ENCODE measurements around the gene IRAK3. TPM values are rescaled to one million over a fixed set of nuclear protein-coding genes. Genes with fewer than 3 reads are reported as not detected.

The IRAK3 gene
- total RNA-seq, 4 donors from 2014 or later = 5.6 to 13.8 (median 6.7) TPM

GRCh38 chr12:66164349-66164821 lies 24.6 kb upstream of the IRAK3 start:
- intact Hi-C loops (cut with DNase I; ENCODE audit: low total_unique reads) = no loop called here
- DNase-seq = no peak
- Histone ChIP-seq H3K27ac (no peak overlapping the region), H3K27me3 (no peaks in the 10 kb centered on the region), H3K36me3 (peaks cover 0 to 6% (median 3%) of the 10 kb centered on the region in 4 donors), H3K9me3 (no peaks in the 10 kb centered on the region), H3K4me1 (peaks cover 0 to 29% (median 13%) of the 10 kb centered on the region in 4 donors), H3K4me3 (no peak overlapping the region)
- TF ChIP-seq EP300 (IDR thresholded peaks at IDR 0.05; ENCODE audit: low read depth) (no peak), POLR2A (IDR thresholded peaks at IDR 0.05) (no peak), POLR2AphosphoS5 (IDR thresholded peaks at IDR 0.05) (no peak), CTCF (IDR thresholded peaks at IDR 0.05) (no peak)
- WGBS, 2 donors (ENCODE audit: low coverage in 1 of 2) = 95 to 100% methylated on average over 3 of the region's 3 CpGs
- in situ Hi-C loops (cut with MboI; ENCODE audit: low pct_ligation_motif_present in 1 of 4, low pct_unique_long_range_greater_than_20kb in 1 of 4, low sequenced_read_pairs in 3 of 4) = no loop called here

DNA sequence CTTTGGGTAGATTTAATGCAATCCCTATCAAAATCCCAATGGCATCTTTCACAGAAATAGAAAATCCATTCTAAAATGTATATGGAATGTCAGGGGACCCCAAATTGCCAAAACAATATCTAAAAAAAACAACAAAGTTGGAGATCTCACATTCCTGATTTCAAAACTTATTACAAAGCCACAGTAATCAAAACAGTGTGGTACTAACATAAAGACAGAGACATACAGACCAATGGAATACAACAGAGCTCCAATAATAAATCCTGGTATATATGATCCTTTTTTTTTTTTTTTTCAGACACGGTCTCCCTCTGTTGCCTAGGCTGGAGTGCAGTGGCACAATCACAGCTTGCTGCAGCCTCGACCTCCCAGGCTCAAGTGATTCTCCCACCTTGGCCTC lies 23.9 kb upstream of the IRAK3 start:
- TF ChIP-seq POLR2A (IDR thresholded peaks at IDR 0.05) = no peak
- no peak for TF ChIP-seq CTCF (IDR thresholded peaks at IDR 0.05)
- no peak for TF ChIP-seq POLR2AphosphoS5 (IDR thresholded peaks at IDR 0.05)
- TF ChIP-seq EP300 (IDR thresholded peaks at IDR 0.05; ENCODE audit: low read depth) = no peak
- Histone ChIP-seq H3K4me1 (peaks cover 0 to 29% (median 13%) of the 10 kb centered on the region in 4 donors), H3K4me3 (no peak overlapping the region), H3K9me3 (no peaks in the 10 kb centered on the region), H3K36me3 (no peaks in the 10 kb centered on the region), H3K27me3 (no peaks in the 10 kb centered on the region), H3K27ac (no peak overlapping the region)
- intact Hi-C loops (cut with DNase I; ENCODE audit: low total_unique reads) = no loop called here
- no peak for DNase-seq
- 100% methylated on average over 2 of the region's 2 CpGs; no CpG with 5 or more reads in 1 of the 2 donors for WGBS, 2 donors (ENCODE audit: low coverage in 1 of 2)
- in situ Hi-C loops (cut with MboI; ENCODE audit: low pct_ligation_motif_present in 1 of 4, low pct_unique_long_range_greater_than_20kb in 1 of 4, low sequenced_read_pairs in 3 of 4) = no loop called here

DNA sequence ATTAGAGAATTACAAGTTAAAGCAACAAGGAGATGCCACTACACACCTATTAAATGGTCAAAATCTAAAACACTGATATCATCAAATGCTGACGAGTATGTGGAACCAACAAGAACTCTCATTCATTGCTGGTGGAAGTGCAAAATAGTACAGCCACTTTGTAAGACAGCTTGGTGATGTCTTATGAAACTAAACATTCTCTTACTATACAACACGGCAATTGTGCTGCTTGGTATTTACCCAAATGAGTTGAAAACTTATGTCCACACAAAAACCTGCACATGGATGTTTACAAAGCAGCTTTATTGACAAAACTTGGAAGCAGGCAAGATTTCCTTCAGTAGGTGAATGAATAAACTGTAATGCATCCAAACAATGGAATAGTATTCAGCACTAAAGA lies 22.5 kb upstream of the IRAK3 start:
- WGBS, 2 donors (ENCODE audit: low coverage in 1 of 2) = 84 to 94% methylated on average over 2 of the region's 2 CpGs
- in situ Hi-C loops (cut with MboI; ENCODE audit: low pct_ligation_motif_present in 1 of 4, low pct_unique_long_range_greater_than_20kb in 1 of 4, low sequenced_read_pairs in 3 of 4) = no loop called here
- intact Hi-C loops (cut with DNase I; ENCODE audit: low total_unique reads) = no loop called here

DNA sequence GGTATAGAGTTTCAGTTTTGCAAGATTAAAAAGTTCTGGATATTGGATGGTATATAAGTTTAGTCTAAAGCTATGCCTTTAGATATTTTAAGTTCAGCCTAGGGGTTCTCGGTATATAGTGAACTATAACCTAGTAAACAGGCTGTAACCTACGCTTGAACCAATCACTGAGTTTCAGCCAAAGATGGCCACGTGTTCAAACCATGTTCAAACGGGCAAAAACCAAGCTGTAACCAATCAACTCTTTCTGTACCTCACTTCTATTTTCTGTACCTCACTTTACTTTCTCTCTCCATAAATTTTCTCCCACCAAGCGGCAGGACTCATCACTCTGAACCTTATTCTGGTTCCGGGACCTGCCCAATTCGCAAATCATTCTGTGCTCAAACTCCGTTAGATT lies 20.6 kb upstream of the IRAK3 start:
- Histone ChIP-seq H3K27me3 (no peaks in the 10 kb centered on the region), H3K4me1 (peaks cover 0 to 25% (median 15%) of the 10 kb centered on the region in 4 donors), H3K36me3 (no peaks in the 10 kb centered on the region), H3K27ac (peak overlapping the region; percentile 98 to 100 (median 98)), H3K4me3 (peak overlapping the region in 2 of 4 donors; percentile 64 to 93), H3K9me3 (no peaks in the 10 kb centered on the region)
- DNase-seq = no peak
- in situ Hi-C loops (cut with MboI; ENCODE audit: low pct_ligation_motif_present in 1 of 4, low pct_unique_long_range_greater_than_20kb in 1 of 4, low sequenced_read_pairs in 3 of 4) (no loop called here), intact Hi-C loops (cut with DNase I; ENCODE audit: low total_unique reads) (no loop called here)
- 71 to 90% methylated on average over 6 to 8 of the region's 8 CpGs for WGBS, 2 donors (ENCODE audit: low coverage in 1 of 2)
- TF ChIP-seq POLR2A (IDR thresholded peaks at IDR 0.05) (no peak), EP300 (IDR thresholded peaks at IDR 0.05; ENCODE audit: low read depth) (no peak), CTCF (IDR thresholded peaks at IDR 0.05) (no peak), POLR2AphosphoS5 (IDR thresholded peaks at IDR 0.05) (no peak)

More for the DNA sequence above, 22.5 kb upstream of the IRAK3 start:
- no peak for TF ChIP-seq CTCF (IDR thresholded peaks at IDR 0.05)
- no peak for TF ChIP-seq POLR2A (IDR thresholded peaks at IDR 0.05)
- no peak for TF ChIP-seq POLR2AphosphoS5 (IDR thresholded peaks at IDR 0.05)
- TF ChIP-seq EP300 (IDR thresholded peaks at IDR 0.05; ENCODE audit: low read depth) = no peak
- H3K4me3 ChIP-seq = no peak overlapping the region
- no peak overlapping the region for H3K27ac ChIP-seq
- no peaks in the 10 kb centered on the region for H3K36me3 ChIP-seq
- H3K9me3 ChIP-seq = no peaks in the 10 kb centered on the region
- H3K27me3 ChIP-seq = no peaks in the 10 kb centered on the region
- DNase-seq = no peak
- H3K4me1 ChIP-seq = peaks cover 0 to 35% (median 15%) of the 10 kb centered on the region in 4 donors
